ENCODE measurements around the gene SVBP. TPM values are rescaled to one million over a fixed set of nuclear protein-coding genes. Genes with fewer than 3 reads are reported as not detected.

SVBP gene
- total and polyA plus RNA-seq, 7 donors = 11.7 to 58.2 (median 18.4) TPM

DNA sequence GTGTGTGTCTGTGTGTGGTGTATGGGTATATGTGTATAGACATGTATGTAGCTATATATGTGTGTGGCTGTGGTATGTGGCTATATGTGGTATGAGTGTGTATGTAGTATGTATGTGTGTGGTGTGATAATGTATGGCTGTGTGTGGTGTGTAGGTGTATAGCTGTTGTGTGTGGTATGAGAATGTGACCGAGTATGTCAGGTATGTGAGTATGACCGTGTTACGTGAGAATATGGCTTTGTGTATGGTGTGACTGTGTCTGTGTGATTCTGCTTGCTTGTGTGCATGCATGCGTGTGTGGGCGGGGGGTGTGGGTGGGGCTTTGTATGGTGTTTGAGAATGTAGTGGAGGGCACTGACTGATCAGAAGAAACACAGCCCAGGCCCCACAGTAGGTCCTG lies 32.7 kb upstream of the SVBP start:
- WGBS, 3 donors = 95 to 99% (median 97%) methylated on average over 5 of the region's 5 CpGs
- no peaks in the 10 kb centered on the region for H3K9me3 ChIP-seq
- H3K27me3 ChIP-seq (ENCODE audit: insufficient read depth in 3 of 3, low read length in 2 of 3) = no peaks in the 10 kb centered on the region
- intact Hi-C loops (cut with DNase I) = loop anchor here in 1 of 2 donors (10.0 kb wide), 1 partner anchor 85 kb away; the partner anchor contains the start of genes C1orf50 and P3H1
- peaks cover 18% of the 10 kb centered on the region for H3K4me1 ChIP-seq
- ATAC-seq (no peak), DNase-seq (no peak)
- TF ChIP-seq, protein P1, sequence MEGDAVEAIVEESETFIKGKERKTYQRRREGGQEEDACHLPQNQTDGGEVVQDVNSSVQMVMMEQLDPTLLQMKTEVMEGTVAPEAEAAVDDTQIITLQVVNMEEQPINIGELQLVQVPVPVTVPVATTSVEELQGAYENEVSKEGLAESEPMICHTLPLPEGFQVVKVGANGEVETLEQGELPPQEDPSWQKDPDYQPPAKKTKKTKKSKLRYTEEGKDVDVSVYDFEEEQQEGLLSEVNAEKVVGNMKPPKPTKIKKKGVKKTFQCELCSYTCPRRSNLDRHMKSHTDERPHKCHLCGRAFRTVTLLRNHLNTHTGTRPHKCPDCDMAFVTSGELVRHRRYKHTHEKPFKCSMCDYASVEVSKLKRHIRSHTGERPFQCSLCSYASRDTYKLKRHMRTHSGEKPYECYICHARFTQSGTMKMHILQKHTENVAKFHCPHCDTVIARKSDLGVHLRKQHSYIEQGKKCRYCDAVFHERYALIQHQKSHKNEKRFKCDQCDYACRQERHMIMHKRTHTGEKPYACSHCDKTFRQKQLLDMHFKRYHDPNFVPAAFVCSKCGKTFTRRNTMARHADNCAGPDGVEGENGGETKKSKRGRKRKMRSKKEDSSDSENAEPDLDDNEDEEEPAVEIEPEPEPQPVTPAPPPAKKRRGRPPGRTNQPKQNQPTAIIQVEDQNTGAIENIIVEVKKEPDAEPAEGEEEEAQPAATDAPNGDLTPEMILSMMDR (IDR thresholded peaks at IDR 0.05) = no peak
- no peak overlapping the region for H3K27ac ChIP-seq
- H3K36me3 ChIP-seq (ENCODE audit: insufficient read depth in 1 of 2, low read depth in 1 of 2) = peaks cover 3 to 33% of the 10 kb centered on the region in 2 donors
- no peak overlapping the region for H3K4me3 ChIP-seq

DNA sequence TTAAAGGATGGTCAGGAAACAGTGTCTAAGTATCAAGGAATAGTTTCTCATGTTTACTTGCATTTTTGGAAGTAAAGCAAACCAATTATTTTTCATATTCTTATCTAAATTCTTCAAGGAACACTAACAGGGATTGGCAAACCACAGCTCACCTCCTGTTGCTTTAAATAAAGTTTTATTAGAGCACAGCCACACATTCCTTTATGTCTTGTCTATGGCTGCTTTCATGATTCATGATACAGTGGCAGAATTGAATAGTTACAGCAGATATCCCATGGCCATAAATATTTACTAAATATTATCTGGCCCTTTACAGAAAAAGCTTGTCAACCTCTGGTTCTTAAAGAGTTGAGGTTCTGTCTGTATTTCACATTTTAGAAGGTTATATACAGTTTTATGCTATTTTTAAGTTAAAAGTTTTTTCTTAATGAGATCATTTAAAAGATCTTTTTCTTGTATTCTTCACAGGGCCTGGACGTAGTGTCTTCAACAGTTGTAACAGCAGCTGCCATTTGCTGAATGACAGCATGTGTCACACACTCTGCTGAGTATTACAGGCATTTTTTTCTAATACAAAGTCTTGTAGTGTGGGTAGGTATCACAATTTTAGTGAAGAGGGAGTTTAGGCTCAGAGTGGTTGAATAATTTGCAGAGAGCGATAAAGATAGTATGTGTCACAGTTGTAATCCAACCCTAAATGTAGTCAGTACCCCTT lies 31.8 kb upstream of the SVBP start:
- DNase-seq = no peak
- intact Hi-C loops (cut with DNase I) = loop anchor here in 1 of 2 donors (10.0 kb wide), 1 partner anchor 84 kb away; the partner anchor contains the start of genes C1orf50 and P3H1
- peaks cover 18% of the 10 kb centered on the region for H3K4me1 ChIP-seq
- no peak overlapping the region for H3K4me3 ChIP-seq
- TF ChIP-seq, protein P1 (IDR thresholded peaks at IDR 0.05) = no peak
- H3K27me3 ChIP-seq (ENCODE audit: insufficient read depth in 3 of 3, low read length in 2 of 3) = no peaks in the 10 kb centered on the region
- WGBS, 3 donors = 80 to 84% (median 82%) methylated on average over 2 of the region's 2 CpGs
- peaks cover 3 to 33% of the 10 kb centered on the region in 2 donors for H3K36me3 ChIP-seq (ENCODE audit: insufficient read depth in 1 of 2, low read depth in 1 of 2)
- no peak for ATAC-seq
- no peaks in the 10 kb centered on the region for H3K9me3 ChIP-seq
- no peak overlapping the region for H3K27ac ChIP-seq

DNA sequence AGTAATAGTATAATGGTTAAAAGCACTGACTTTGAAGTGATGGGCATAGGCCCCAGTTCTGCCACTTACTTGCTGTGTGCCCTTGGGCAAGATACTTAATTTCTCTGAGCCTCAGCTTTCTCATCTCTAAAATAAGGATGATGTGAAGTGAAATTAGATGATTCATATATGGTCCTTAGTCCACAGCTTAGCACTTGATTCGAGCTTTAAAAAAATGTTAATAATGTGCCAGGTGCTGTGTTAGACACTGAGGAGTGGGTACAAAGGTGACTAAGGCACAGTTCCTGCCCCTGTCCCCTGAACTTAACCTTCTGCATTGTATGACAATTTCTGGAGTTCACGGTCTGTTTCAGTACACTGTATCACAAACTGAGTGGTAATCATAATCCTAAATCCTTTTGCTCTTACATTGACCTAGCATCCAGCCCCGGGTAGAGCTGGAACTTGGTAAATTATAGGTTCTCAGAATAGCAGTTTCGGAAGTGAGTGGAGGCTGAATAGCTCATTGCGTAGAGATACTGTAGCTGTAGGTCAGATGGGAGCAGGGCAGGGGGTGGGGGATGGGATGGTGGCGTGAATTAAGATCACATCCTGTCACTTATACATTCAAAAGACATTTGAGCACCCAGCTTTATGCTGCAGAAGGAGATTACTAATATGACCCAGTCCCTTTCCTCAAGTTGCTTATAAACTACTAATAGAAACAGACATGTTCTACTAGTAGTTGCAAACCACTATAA lies 30.7 kb upstream of the SVBP start:
- TF ChIP-seq, protein P1 (IDR thresholded peaks at IDR 0.05) = no peak
- ATAC-seq = no peak
- H3K4me1 ChIP-seq = peaks cover 18% of the 10 kb centered on the region
- WGBS, 3 donors = 67 to 78% (median 70%) methylated on average over 6 of the region's 6 CpGs
- peaks cover 3 to 40% of the 10 kb centered on the region in 2 donors for H3K36me3 ChIP-seq (ENCODE audit: insufficient read depth in 1 of 2, low read depth in 1 of 2)
- no peak overlapping the region for H3K27ac ChIP-seq
- intact Hi-C loops (cut with DNase I) = loop anchor here in 1 of 2 donors (10.0 kb wide), 1 partner anchor 83 kb away; the partner anchor contains the start of genes C1orf50 and P3H1
- H3K9me3 ChIP-seq = no peaks in the 10 kb centered on the region
- no peak for DNase-seq
- H3K4me3 ChIP-seq = peak overlapping the region; percentile 73
- no peaks in the 10 kb centered on the region for H3K27me3 ChIP-seq (ENCODE audit: insufficient read depth in 3 of 3, low read length in 2 of 3)

DNA sequence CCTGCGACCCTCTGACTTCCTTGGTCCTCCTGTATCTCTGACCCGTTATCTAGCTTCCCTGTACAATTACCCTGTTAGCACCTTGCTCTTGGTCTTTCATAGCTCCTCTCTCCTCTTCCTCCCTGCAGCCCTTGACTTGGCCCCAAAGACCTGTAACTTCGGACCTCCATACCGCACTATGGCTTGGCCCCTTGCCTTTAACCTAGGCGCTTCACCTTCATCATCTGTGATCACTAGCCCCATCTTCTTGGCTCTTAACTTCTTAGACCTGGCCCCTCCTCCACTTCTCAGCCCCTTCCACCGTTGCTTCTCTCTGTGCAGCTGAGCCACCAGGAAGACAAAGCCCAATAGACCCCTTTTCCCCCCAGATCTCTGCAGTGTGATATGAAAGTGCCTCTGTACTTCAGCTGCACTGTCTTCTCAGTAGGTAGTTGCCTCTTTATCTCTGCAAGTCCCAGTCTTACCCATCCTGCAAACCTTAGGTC lies 30.0 kb upstream of the SVBP start:
- Histone ChIP-seq H3K27ac (peak overlapping the region; percentile 76), H3K4me1 (peaks cover 18% of the 10 kb centered on the region), H3K36me3 (ENCODE audit: insufficient read depth in 1 of 2, low read depth in 1 of 2) (peaks cover 3 to 42% of the 10 kb centered on the region in 2 donors)

More for the DNA sequence above, 30.0 kb upstream of the SVBP start:
- Histone ChIP-seq H3K9me3 (no peaks in the 10 kb centered on the region), H3K27me3 (ENCODE audit: insufficient read depth in 3 of 3, low read length in 2 of 3) (no peaks in the 10 kb centered on the region), H3K4me3 (peak overlapping the region; percentile 73)
- DNase-seq (no peak), ATAC-seq (no peak)
- 4 to 8% (median 5%) methylated on average over 6 of the region's 6 CpGs for WGBS, 3 donors
- intact Hi-C loops (cut with DNase I) = loop anchor here in 1 of 2 donors (10.0 kb wide), 1 partner anchor 82 kb away; the partner anchor contains the start of genes C1orf50 and P3H1
- TF ChIP-seq, protein P1 (IDR thresholded peaks at IDR 0.05) = no peak
